GM23338 (cell line): ENCODE measurements around the gene SRGAP3. TPM values are rescaled to one million over a fixed set of nuclear protein-coding genes. Genes with fewer than 3 reads are reported as not detected.

Experiments
- ATAC-seq: fragments of 200-7000 bp; cut with Tn5 transposase; 3 replicates; pipeline ENCODE4 v1.9.1; 2020
- DNase-seq: peaks from one replicate; pipeline ENCODE4 v3.0.0-alpha.2; 2015; ENCODE audit warnings: low spot score
- H2AFZ ChIP-seq: fragments of 200-600 bp; sonication (generic); 2 replicates; pipeline ENCODE4 v1.8.0; 2016; ENCODE audit warnings: antibody characterized with exemption, mild to moderate bottlenecking, moderate library complexity
- H3F3A ChIP-seq: fragments of 200-600 bp; sonication (generic); replicated peaks from 2 replicates; pipeline ENCODE4 v1.8.0; 2017; ENCODE audit warnings: antibody characterized with exemption, mixed run types, low read depth
- H3K27ac ChIP-seq: fragments of 200-600 bp; sonication (generic); 2 replicates; pipeline ENCODE4 v1.6.1; 2016; ENCODE audit warnings: low read depth
- H3K27me3 ChIP-seq: fragments of 200-600 bp; sonication (generic); 2 replicates; pipeline ENCODE4 v1.8.0; 2016; ENCODE audit warnings: mild to moderate bottlenecking, mixed run types, moderate library complexity; ENCODE audit not compliant: insufficient read depth
- H3K36me3 ChIP-seq: fragments of 200-600 bp; sonication (generic); 2 replicates; pipeline ENCODE4 v1.8.0; 2016; ENCODE audit warnings: mild to moderate bottlenecking; ENCODE audit not compliant: insufficient read depth
- H3K4me1 ChIP-seq: fragments of 200-600 bp; sonication (generic); 2 replicates; pipeline ENCODE4 v1.8.0; 2016; ENCODE audit warnings: mild to moderate bottlenecking, moderate library complexity; ENCODE audit not compliant: insufficient read depth
- H3K4me2 ChIP-seq: fragments of 200-600 bp; sonication (generic); 2 replicates; pipeline ENCODE4 v1.7.1; 2017; ENCODE audit warnings: mixed run types
- H3K4me3 ChIP-seq: fragments of 200-600 bp; sonication (generic); 2 replicates; pipeline ENCODE4 v1.6.1; 2016; ENCODE audit warnings: mixed run types
- H3K79me2 ChIP-seq: fragments of 200-600 bp; sonication (generic); replicated peaks from 2 replicates; pipeline ENCODE4 v1.8.0; 2017; ENCODE audit warnings: mild to moderate bottlenecking; ENCODE audit not compliant: insufficient read depth
- H3K9me2 ChIP-seq: fragments of 200-600 bp; sonication (generic); 2 replicates; pipeline ENCODE4 v1.8.0; 2017; ENCODE audit not compliant: insufficient read depth
- H4K20me1 ChIP-seq: fragments of 200-600 bp; sonication (generic); replicated peaks from 2 replicates; pipeline ENCODE4 v1.8.0; 2017; ENCODE audit warnings: mild to moderate bottlenecking; ENCODE audit not compliant: insufficient read depth
- H3K27ac Mint-ChIP-seq: 2 replicates; pipeline ENCODE4 v1.8.0; 2020; ENCODE audit warnings: inconsistent platforms, mild to moderate bottlenecking, moderate library complexity, mixed read lengths
- H3K27me3 Mint-ChIP-seq: 3 replicates; pipeline ENCODE4 v1.8.0; 2022; ENCODE audit warnings: low read depth, mild to moderate bottlenecking, moderate library complexity, mixed read lengths, inconsistent platforms; ENCODE audit not compliant: insufficient read depth, poor library complexity
- H3K36me3 Mint-ChIP-seq: 3 replicates; pipeline ENCODE4 v1.8.0; 2021; ENCODE audit warnings: low read depth, mild to moderate bottlenecking, inconsistent platforms, moderate library complexity, mixed read lengths
- H3K4me1 Mint-ChIP-seq: 3 replicates; pipeline ENCODE4 v1.8.0; 2020; ENCODE audit warnings: mild to moderate bottlenecking, inconsistent platforms, mixed read lengths
- H3K4me3 Mint-ChIP-seq: 3 replicates; pipeline ENCODE4 v1.8.0; 2021; ENCODE audit warnings: moderate library complexity, mild to moderate bottlenecking, inconsistent platforms, mixed read lengths
- H3K9me3 Mint-ChIP-seq: 3 replicates; pipeline ENCODE4 v1.8.0; 2020; ENCODE audit warnings: moderate library complexity, mild to moderate bottlenecking, inconsistent platforms, mixed read lengths
- CTCF ChIP-seq, 2 experiments: fragments of 200-600 bp in 1 of 2; sonication (generic) in 1 of 2; conservative IDR thresholded peaks; 2 replicates each; pipeline versions ENCODE4 v1.5.1 to v1.6.1; 2016 to 2017; ENCODE audit warnings: antibody characterized with exemption in 2 of 2, low read depth in 2 of 2, mild to moderate bottlenecking in 2 of 2, moderate library complexity in 1 of 2
- EZH2phosphoT487 ChIP-seq: fragments of 200-600 bp; sonication (generic); IDR thresholded peaks from one replicate; pipeline ENCODE4 v1.8.1; 2018; ENCODE audit warnings: antibody characterized with exemption; ENCODE audit not compliant: unreplicated experiment
- JUNB ChIP-seq: IDR thresholded peaks from one replicate; pipeline ENCODE4 v1.6.1; 2016; ENCODE audit warnings: antibody characterized with exemption; ENCODE audit not compliant: unreplicated experiment
- REST ChIP-seq: IDR thresholded peaks from one replicate; pipeline ENCODE4 v1.6.1; 2018; ENCODE audit warnings: antibody characterized with exemption; ENCODE audit not compliant: unreplicated experiment
- ZNF114 ChIP-seq: fragments of 250-450 bp; sonication (Bioruptor Pico); IDR thresholded peaks from 2 replicates; pipeline ENCODE4 v1.5.0; 2020; ENCODE audit warnings: mild to moderate bottlenecking, moderate library complexity
- ZNF462 ChIP-seq: fragments of 250-450 bp; sonication (Bioruptor Pico); IDR thresholded peaks from 2 replicates; pipeline ENCODE4 v1.5.0; 2020; ENCODE audit warnings: mild to moderate bottlenecking, moderate library complexity
- polyA plus RNA-seq: library from polyadenylated mRNA; unstranded; fragments of >200 nt; fragmentation: Nextera tagmentation; extraction: Ambion mirVana; gene quantifications from 2 replicates; pipeline ENCODE4 v1.2.1, GENCODE V29; 2016
- total RNA-seq: library from RNA; depleted of rRNA; stranded (reverse); fragments of >200 nt; shearing (Covaris generic); gene quantifications from 2 replicates; pipeline ENCODE4 v1.2.3, GENCODE V29; 2014

The SRGAP3 gene
- total and polyA plus RNA-seq, 2 experiments from 2014 or later: 6.4 to 9.4 TPM

GRCh38 chr3:9291821-9292410, 42.5 kb upstream of the SRGAP3 start:
- H3K27ac ChIP-seq: no peak overlapping the region
- Mint-ChIP-seq H3K4me3 (no peak overlapping the region), H3K27ac (no peak overlapping the region), H3K36me3 (no peaks in the 10 kb centered on the region), H3K9me3 (no peaks in the 10 kb centered on the region; the same call in 2 of the 3 replicates), H3K4me1 (peaks cover 7% of the 10 kb centered on the region), H3K27me3 (peaks cover 5% of the 10 kb centered on the region)
- no peaks in the 10 kb centered on the region for H3K9me2 ChIP-seq
- peak; percentile 28; the same call in 1 of the 3 replicates for ATAC-seq
- no peaks in the 10 kb centered on the region for H4K20me1 ChIP-seq
- H3K79me2 ChIP-seq: no peaks in the 10 kb centered on the region
- H3K4me3 ChIP-seq: no peak overlapping the region
- TF ChIP-seq ZNF462 (CRISPR knock-in tag) (no peak), EZH2phosphoT487 (no peak), CTCF (conservative IDR thresholded peaks at IDR 0.05; ENCODE audit: low read depth in 2 of 2) (0 out of 4 replicates have a peak, but pooled peaks of 1 of the 2 experiments have one; percentile 8), REST (no peak), JUNB (no peak), ZNF114 (no peak)
- no peak overlapping the region for H3K4me2 ChIP-seq
- H3K27me3 ChIP-seq: no peaks in the 10 kb centered on the region
- H3F3A ChIP-seq: no peaks in the 10 kb centered on the region
- no peak overlapping the region for H2AFZ ChIP-seq
- DNase-seq: peak; percentile 22
- H3K4me1 ChIP-seq: no peaks in the 10 kb centered on the region
- H3K36me3 ChIP-seq: no peaks in the 10 kb centered on the region
